K562 (cell line): Measurements from ENCODE around the gene SERPINH1. TPM values are rescaled to one million over a fixed set of nuclear protein-coding genes. Genes with fewer than 3 reads are reported as not detected.

Experiments
- ELF1 ChIP-seq: fragments of 200-800 bp; sonication (Bioruptor generic); IDR thresholded peaks from 2 replicates; pipeline ENCODE4 v1.6.1; 2016; ENCODE audit warnings: missing genetic modification characterization, missing compliant biosample characterization
- MXI1 ChIP-seq: IDR thresholded peaks from 2 replicates; pipeline ENCODE4 v1.6.1; 2011; ENCODE audit warnings: low read depth, mild to moderate bottlenecking, improper control_type of control experiment, low read length
- ZFP91 ChIP-seq: sonication (generic); formaldehyde crosslinking; IDR thresholded peaks from 2 replicates; pipeline ENCODE4 v1.8.0; 2022; ENCODE audit warnings: mild to moderate bottlenecking, missing genetic modification reagents
- ZNF384 ChIP-seq: IDR thresholded peaks from 2 replicates; pipeline ENCODE4 v1.6.1; 2012; ENCODE audit warnings: low read depth, low read length, improper control_type of control experiment
- ZNF398 ChIP-seq: fragments of 250-450 bp; sonication (Bioruptor Pico); IDR thresholded peaks from 2 replicates; pipeline ENCODE4 v1.8.0; 2021; ENCODE audit warnings: moderate library complexity, mild to moderate bottlenecking, inconsistent platforms
- polyA plus RNA-seq, 8 experiments: library from polyadenylated mRNA; depleted of rRNA in 4 of 8; stranded (reverse) in 5 of 8; unstranded in 3 of 8; fragments of >200 nt; fragmentation: Nextera tagmentation in 2 of 8; fragmentation: Illumina TruSeq in 1 of 8; extraction: Ambion mirVana in 2 of 8; extraction: Trizol in 1 of 8; gene quantifications; 2 replicates each; pipeline versions ENCODE4 v1.2.1 to v1.2.3, GENCODE V29; 2011 to 2014; ENCODE audit warnings: inconsistent platforms in 1 of 8, missing spikeins in 1 of 8
- total RNA-seq, 7 experiments: library from RNA; depleted of rRNA in 6 of 7; stranded (reverse); fragments of >200 nt in 6 of 7; fragmentation: Illumina TruSeq in 2 of 7; extraction: Trizol in 2 of 7; gene quantifications; 2 replicates each; pipeline versions ENCODE4 v1.2.1 to v1.2.3, GENCODE V29; 2011 to 2021; ENCODE audit warnings: low replicate concordance in 1 of 7
- TF ChIP-seq, protein P1 (sequence below): sonication (generic); formaldehyde crosslinking; IDR thresholded peaks from 2 replicates; pipeline ENCODE4 v1.9.0; 2022; ENCODE audit warnings: mild to moderate bottlenecking, missing genetic modification reagents
- TF ChIP-seq, protein P2 (sequence below), 2 experiments: fragments of 450-650 bp; formaldehyde crosslinking in 1 of 2; IDR thresholded peaks; 2 replicates each; pipeline versions ENCODE4 v1.4.0 to v1.6.1; 2014 to 2020; ENCODE audit warnings: mild to moderate bottlenecking in 2 of 2, borderline replicate concordance in 1 of 2, low read depth in 1 of 2
- TF ChIP-seq, protein P3 (sequence below): sonication (generic); formaldehyde crosslinking; IDR thresholded peaks from 2 replicates; pipeline ENCODE4 v1.8.0; 2022; ENCODE audit warnings: mild to moderate bottlenecking, missing genetic modification reagents

Gene SERPINH1
- total and polyA plus RNA-seq, 9 of the 15 experiments (the other 6 are each of a cell fraction or from before 2014, with no cell fraction given), result 2.8 to 106 (median 67.9) TPM

DNA sequence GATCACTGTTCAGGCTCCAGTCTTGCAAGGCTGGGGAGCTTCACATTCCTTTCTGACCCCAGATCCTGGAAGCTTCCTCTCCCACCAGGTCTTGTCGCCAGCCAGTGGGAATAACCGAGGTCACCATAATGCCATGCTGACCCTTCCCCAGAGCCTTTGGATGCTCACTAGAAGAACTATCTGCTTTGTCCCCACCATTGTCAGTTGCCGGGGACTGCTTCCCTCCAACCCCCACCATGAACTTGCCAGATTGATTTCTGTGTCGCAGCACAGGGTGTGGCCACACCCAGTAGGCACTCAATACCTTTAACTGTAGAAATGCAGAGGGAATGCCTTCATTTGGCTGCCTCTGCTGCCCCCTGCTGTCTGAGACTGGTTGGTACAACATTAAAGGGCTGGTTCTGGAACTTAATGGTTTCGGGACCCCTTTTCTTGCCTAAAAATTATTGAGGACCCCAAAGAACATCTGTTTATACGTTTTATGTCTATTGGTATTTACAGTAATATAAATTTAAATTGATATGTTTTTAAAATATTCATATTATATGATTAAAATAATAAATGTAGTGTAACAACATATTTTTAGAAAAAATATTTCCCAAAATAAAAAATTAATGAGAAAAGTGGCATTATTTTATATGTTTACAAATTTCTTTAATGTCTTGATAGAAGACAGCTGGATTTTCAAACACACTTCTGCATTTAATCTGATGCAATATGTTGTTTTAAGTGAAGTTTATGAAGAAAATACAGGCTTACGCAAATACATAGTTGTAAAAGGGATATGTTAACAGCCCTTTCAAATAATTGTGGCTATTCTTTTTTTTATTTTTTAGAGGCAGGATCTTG, 29.6 kb upstream of the SERPINH1 start (continued):
- TF ChIP-seq ZNF398, result no peak
- no peak for TF ChIP-seq ELF1 (tag)
- TF ChIP-seq, protein P1, sequence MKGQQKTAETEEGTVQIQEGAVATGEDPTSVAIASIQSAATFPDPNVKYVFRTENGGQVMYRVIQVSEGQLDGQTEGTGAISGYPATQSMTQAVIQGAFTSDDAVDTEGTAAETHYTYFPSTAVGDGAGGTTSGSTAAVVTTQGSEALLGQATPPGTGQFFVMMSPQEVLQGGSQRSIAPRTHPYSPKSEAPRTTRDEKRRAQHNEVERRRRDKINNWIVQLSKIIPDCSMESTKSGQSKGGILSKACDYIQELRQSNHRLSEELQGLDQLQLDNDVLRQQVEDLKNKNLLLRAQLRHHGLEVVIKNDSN (CRISPR knock-in tag), result no peak
- TF ChIP-seq, protein P2, sequence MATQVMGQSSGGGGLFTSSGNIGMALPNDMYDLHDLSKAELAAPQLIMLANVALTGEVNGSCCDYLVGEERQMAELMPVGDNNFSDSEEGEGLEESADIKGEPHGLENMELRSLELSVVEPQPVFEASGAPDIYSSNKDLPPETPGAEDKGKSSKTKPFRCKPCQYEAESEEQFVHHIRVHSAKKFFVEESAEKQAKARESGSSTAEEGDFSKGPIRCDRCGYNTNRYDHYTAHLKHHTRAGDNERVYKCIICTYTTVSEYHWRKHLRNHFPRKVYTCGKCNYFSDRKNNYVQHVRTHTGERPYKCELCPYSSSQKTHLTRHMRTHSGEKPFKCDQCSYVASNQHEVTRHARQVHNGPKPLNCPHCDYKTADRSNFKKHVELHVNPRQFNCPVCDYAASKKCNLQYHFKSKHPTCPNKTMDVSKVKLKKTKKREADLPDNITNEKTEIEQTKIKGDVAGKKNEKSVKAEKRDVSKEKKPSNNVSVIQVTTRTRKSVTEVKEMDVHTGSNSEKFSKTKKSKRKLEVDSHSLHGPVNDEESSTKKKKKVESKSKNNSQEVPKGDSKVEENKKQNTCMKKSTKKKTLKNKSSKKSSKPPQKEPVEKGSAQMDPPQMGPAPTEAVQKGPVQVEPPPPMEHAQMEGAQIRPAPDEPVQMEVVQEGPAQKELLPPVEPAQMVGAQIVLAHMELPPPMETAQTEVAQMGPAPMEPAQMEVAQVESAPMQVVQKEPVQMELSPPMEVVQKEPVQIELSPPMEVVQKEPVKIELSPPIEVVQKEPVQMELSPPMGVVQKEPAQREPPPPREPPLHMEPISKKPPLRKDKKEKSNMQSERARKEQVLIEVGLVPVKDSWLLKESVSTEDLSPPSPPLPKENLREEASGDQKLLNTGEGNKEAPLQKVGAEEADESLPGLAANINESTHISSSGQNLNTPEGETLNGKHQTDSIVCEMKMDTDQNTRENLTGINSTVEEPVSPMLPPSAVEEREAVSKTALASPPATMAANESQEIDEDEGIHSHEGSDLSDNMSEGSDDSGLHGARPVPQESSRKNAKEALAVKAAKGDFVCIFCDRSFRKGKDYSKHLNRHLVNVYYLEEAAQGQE (IDR thresholded peaks at IDR 0.05; ENCODE audit: borderline replicate concordance), result peak; percentile 93
- TF ChIP-seq, protein P2 (CRISPR knock-in tag; IDR thresholded peaks at IDR 0.05; ENCODE audit: low read depth), result no peak
- no peak for TF ChIP-seq MXI1
- TF ChIP-seq ZFP91 (CRISPR knock-in tag), result no peak
- TF ChIP-seq, protein P3, sequence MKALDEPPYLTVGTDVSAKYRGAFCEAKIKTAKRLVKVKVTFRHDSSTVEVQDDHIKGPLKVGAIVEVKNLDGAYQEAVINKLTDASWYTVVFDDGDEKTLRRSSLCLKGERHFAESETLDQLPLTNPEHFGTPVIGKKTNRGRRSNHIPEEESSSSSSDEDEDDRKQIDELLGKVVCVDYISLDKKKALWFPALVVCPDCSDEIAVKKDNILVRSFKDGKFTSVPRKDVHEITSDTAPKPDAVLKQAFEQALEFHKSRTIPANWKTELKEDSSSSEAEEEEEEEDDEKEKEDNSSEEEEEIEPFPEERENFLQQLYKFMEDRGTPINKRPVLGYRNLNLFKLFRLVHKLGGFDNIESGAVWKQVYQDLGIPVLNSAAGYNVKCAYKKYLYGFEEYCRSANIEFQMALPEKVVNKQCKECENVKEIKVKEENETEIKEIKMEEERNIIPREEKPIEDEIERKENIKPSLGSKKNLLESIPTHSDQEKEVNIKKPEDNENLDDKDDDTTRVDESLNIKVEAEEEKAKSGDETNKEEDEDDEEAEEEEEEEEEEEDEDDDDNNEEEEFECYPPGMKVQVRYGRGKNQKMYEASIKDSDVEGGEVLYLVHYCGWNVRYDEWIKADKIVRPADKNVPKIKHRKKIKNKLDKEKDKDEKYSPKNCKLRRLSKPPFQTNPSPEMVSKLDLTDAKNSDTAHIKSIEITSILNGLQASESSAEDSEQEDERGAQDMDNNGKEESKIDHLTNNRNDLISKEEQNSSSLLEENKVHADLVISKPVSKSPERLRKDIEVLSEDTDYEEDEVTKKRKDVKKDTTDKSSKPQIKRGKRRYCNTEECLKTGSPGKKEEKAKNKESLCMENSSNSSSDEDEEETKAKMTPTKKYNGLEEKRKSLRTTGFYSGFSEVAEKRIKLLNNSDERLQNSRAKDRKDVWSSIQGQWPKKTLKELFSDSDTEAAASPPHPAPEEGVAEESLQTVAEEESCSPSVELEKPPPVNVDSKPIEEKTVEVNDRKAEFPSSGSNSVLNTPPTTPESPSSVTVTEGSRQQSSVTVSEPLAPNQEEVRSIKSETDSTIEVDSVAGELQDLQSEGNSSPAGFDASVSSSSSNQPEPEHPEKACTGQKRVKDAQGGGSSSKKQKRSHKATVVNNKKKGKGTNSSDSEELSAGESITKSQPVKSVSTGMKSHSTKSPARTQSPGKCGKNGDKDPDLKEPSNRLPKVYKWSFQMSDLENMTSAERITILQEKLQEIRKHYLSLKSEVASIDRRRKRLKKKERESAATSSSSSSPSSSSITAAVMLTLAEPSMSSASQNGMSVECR (CRISPR knock-in tag), result no peak
- no peak for TF ChIP-seq ZNF384
